Measurements from ENCODE around the gene FAM120B. TPM values are rescaled to one million over a fixed set of nuclear protein-coding genes. Genes with fewer than 3 reads are reported as not detected.
A peak's percentile ranks its signal among the peaks of the same experiment; 100 is the strongest.

FAM120B gene
- total RNA-seq, 1 experiment from 2014 or later: 16.7 TPM

GRCh38 chr6:170277893-170278742 is 28.4 kb upstream of the FAM120B start:
- no CpG with 5 or more reads among the region's 8 CpGs for whole genome bisulfite sequencing (ENCODE audit: extremely low coverage, insufficient read length, low lambda C conversion rate)
- H3K14ac ChIP-seq (ENCODE audit: insufficient read depth, low read length): no peak overlapping the region

More at GRCh38 chr6:170277893-170278742, 28.4 kb upstream of the FAM120B start:
- H3K56ac ChIP-seq (ENCODE audit: insufficient read length, low read depth, low read length): no peak overlapping the region
- Mint-ChIP-seq H3K36me3 (ENCODE audit: insufficient read depth in 1 of 3, low read depth in 3 of 3) (peaks cover 0 to 8% (median 4%) of the 10 kb centered on the region in 3 experiments; a peak in 2 of 7 replicates), H3K9me3 (no peaks in the 10 kb centered on the region), H3K4me3 (no peak overlapping the region), H3K27ac (no peak overlapping the region), H3K4me1 (peaks cover 5 to 23% of the 10 kb centered on the region in 2 experiments; a peak in 3 of 4 replicates), H3K27me3 (ENCODE audit: low read depth) (peaks cover 37% of the 10 kb centered on the region)
- TF ChIP-seq CTCF (conservative IDR thresholded peaks at IDR 0.05): peak; percentile 30; the same call in 2 of the 3 replicates
- no peak overlapping the region for H2BK120ac ChIP-seq (ENCODE audit: low read depth, low read length, poor library complexity, severe bottlenecking)
- H3T11ph ChIP-seq (ENCODE audit: low read length): no peak overlapping the region
- H4K91ac ChIP-seq (ENCODE audit: insufficient read length, low read depth, low read length): no peak overlapping the region
- no peak overlapping the region for H2BK15ac ChIP-seq (ENCODE audit: low read depth, low read length)
- no peak overlapping the region for H3K18ac ChIP-seq (ENCODE audit: insufficient read length, low read depth, low read length)
- H3K79me2 ChIP-seq (ENCODE audit: insufficient read depth, low read length): no peaks in the 10 kb centered on the region
- H3K23me2 ChIP-seq (ENCODE audit: insufficient read length, low read depth, low read length, poor library complexity, severe bottlenecking): no peaks in the 10 kb centered on the region
- no peaks in the 10 kb centered on the region for H3K27me3 ChIP-seq (ENCODE audit: insufficient read depth, low read length)
- DNase-seq: no peak
- H2BK5ac ChIP-seq (ENCODE audit: insufficient read length, low read length): no peak overlapping the region
- no peak overlapping the region for H2AK5ac ChIP-seq (ENCODE audit: insufficient read length, low read length)
- no peaks in the 10 kb centered on the region for H3K9me3 ChIP-seq (ENCODE audit: control insufficient read depth, low read depth, low read length)
- H4K20me1 ChIP-seq (ENCODE audit: control insufficient read depth, insufficient read depth, insufficient read length): no peaks in the 10 kb centered on the region
- H3K9ac ChIP-seq (ENCODE audit: extremely low read depth, insufficient read length, low read length): no peak overlapping the region
- no peak overlapping the region for H3K4ac ChIP-seq (ENCODE audit: low read depth, low read length)
- H3K4me2 ChIP-seq (ENCODE audit: insufficient read depth, insufficient read length, low read length): no peak overlapping the region
- H3K23ac ChIP-seq (ENCODE audit: insufficient read length, low read depth, low read length): no peak overlapping the region
- H4K8ac ChIP-seq (replicated peaks; ENCODE audit: insufficient read length, low read depth, low read length): no peak overlapping the region
- H4K5ac ChIP-seq (ENCODE audit: insufficient read length, low read depth, low read length): no peak overlapping the region
- H3K4me1 ChIP-seq (ENCODE audit: insufficient read depth, low read length): peaks cover 3% of the 10 kb centered on the region; the same call in 1 of the 2 replicates
- H3K27ac ChIP-seq (ENCODE audit: insufficient read length, low read depth, low read length): no peak overlapping the region
- no peak overlapping the region for H2BK20ac ChIP-seq (ENCODE audit: low read depth, low read length, poor library complexity, severe bottlenecking)
- no peak overlapping the region for H2AFZ ChIP-seq (ENCODE audit: low read length)
- H2BK12ac ChIP-seq (ENCODE audit: insufficient read length, low read depth, low read length): no peak overlapping the region
- H3K79me1 ChIP-seq (ENCODE audit: insufficient read depth, low read depth, low read length, poor library complexity, severe bottlenecking): no peaks in the 10 kb centered on the region

Measured in H9 (cell line).